ENCODE measurements around the gene DAPK1.
"Not testable (repeated sequence)": the region's sequence is repeated elsewhere in the genome, so short reads cannot be mapped to it uniquely, and the experiment has no call there.

Gene DAPK1

GRCh38 chr9:87718852-87719612 lies 221.4 kb downstream of the DAPK1 start:
- no peak for DNase-seq

GRCh38 chr9:87720173-87720572 lies 222.5 kb downstream of the DAPK1 start:
- DNase-seq = no peak

GRCh38 chr9:87722393-87723088 lies 224.9 kb downstream of the DAPK1 start:
- no peak for DNase-seq

DNA sequence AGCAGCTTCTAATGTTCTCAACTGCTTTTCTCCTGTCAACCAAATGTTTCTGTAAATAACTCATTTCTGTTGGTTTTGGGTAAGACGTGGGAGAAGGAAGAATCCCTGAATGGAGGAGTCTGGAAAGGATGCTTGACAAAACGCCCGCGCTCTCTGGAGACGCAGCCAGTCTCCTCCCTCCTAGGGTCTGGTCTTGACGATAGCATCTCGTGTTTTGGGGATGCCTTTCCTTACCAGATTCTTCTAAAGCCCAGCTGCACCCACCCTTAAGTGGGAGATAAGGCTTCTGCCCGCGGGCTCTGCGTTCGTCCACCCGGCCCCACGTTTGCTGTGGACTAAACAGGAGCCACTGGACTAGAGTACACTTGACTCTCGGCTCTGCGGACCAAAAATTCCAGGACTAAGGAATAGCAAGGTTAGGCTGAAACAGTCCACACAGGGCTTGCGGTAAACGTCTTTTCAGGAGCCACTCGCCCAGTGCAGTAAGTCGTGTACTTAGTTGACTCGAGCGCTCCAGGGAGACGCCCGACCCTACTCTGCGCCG lies 227.8 kb downstream of the DAPK1 start:
- DNase-seq = no peak

- peak; percentile 7 to 68 for DNase-seq
Measured at GRCh38 chr9:87725900-87726709, 228.4 kb downstream of the DAPK1 start, which contains the start of gene CTSL. Gene CTSL (plus strand): TSS chr9:87726119. CDS start chr9:87727604, 1,485 bp downstream.

- no peak for DNase-seq
Measured at GRCh38 chr9:87729246-87729645, 231.6 kb downstream of the DAPK1 start.

GRCh38 chr9:87731321-87731720 lies 233.7 kb downstream of the DAPK1 start:
- DNase-seq = no peak

- DNase-seq = no peak
Measured at GRCh38 chr9:87732344-87732743, 234.7 kb downstream of the DAPK1 start.

DNA sequence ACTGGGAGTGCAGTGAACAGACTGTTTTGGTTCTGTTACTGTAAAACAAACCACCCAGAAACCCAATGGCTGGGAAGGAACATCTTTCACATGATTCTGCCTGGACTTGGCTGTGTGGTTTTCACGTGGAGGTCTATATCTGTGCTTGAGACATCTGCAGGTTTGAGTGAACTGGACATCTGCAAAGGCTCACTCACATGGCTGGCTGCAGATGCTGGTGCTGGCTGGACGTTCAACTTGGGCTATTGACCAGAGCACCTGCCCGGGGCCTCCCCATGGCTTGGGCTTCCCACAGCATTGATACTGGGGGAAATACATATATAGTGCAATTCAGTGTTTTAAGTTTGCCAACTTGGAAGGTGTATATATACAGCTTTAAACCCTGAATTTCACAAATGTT lies 235.1 kb downstream of the DAPK1 start:
- DNase-seq = no peak

DNA sequence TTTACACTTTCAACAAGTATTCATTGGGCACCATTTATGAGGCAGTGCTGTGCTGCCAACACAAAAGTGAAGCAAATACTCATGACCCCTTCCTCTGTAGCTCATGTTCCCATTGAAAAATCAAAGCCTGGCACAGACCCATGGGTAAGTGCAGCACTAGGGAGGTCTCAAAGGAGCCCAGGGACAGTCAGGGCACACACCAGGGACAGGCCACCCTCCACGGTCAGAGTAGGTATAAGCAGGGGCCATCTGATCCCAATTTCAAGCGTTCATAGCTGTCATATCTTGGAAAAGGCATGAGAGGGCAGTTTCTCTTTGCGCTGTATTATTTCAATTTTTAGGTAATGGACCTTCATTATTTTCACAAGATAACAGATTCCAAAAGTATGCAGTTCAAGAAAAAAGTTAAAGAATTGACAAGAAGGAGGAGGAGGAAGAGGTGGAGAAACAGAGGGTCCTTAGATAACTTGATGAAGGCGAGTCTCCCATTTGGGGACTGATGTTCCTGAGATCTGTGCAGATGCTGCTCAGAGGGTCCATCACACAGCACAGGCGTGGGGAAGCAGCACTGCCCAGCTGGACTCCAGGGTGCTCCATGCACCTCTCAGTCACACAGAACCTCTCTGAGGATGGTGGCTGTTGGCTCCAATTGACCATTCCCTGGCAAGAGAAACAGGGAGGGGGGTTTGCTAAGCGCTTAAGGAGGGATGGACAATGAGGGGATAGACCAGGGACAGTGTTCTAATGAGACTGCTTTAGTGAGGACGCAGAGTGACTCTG lies 235.8 kb downstream of the DAPK1 start:
- DNase-seq = no peak

- DNase-seq = no peak
Measured at GRCh38 chr9:87734106-87734505, 236.4 kb downstream of the DAPK1 start.

GRCh38 chr9:87739546-87739945 lies 241.9 kb downstream of the DAPK1 start:
- no peak for DNase-seq

DNA sequence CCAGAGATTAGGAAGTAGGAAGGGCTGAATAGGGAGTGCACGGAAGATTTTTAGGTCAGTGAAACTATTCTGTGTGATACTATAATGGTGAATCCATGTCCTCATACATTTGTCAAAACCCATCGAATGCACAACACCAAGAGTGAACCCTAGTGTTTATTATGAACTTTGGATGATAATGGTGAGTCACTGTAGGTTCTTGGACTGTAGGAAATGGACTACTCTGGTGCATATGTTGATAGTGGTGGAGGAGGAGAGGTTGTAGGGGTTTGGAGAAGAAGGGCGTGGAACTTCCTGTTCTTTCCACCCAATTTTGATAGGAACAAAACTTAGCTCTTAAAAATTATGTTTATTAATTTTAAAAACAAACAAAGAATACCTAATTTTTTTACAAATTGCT lies 242.5 kb downstream of the DAPK1 start:
- DNase-seq = no peak

DNA sequence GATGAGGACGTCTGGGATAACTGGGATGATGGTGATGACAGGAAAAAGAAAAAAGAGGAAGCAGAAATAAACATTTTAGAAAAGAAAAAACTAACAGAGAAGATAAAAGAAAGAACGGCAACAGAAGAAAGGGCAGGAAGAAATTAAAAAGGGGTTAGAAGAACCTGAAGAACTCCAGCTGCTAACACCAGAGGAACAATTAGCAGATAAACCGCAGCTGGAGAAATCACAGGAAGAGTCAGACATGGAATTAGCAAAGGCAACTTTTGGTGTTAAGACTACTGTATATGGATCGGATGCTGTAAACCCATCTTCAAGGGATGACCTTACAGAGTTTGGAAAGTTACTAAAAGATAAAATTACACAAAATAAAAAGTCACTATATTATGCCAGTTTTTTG lies 243.7 kb downstream of the DAPK1 start:
- DNase-seq = no peak

GRCh38 chr9:87741891-87742290 lies 244.2 kb downstream of the DAPK1 start:
- no peak for DNase-seq

DNA sequence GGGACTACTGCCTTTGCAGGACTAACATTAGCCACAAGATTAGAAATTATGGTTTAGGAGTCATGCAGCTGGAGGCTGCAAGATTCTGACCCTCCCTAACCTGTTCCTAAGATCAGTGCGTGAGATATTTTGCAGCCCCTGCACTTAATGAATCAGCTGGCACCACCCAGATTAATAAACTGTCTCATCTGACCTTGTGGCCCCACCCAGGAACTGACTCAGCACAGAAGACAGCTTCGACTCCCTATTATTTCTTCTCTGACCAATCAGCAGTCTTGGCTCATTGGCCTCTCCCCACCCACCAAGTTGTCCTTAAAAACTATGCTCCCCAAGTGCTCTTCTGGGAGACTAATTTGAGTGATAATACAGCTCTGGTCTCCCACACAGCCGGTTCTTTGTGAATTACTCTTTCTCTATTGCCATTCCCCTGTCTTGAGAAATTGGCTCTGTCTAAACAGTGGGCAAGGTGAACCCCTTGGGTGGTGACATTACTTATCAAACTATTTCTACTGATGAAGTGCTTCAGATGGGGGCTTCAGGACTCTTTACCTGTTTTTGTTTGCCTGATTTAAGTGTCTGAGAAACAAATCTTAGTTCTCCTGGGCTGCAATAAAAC lies 245.3 kb downstream of the DAPK1 start:
- no peak for DNase-seq

DNA sequence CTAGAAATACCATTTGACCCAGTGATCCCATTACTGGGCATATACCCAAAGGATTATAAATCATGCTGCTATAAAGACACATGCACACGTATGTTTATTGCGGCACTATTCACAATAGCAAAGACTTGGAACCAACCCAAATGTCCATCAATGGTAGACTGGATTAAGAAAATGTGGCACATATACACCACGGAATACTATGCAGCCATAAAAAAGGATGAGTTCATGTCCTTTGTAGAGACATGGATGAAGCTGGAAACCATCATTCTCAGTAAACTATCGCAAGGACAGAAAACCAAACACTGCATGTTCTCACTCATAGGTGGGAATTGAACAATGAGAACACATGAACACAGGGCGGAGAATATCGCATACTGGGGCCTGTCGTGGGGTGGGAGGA lies 246.6 kb downstream of the DAPK1 start:
- not testable (repeated sequence) for DNase-seq

DNA sequence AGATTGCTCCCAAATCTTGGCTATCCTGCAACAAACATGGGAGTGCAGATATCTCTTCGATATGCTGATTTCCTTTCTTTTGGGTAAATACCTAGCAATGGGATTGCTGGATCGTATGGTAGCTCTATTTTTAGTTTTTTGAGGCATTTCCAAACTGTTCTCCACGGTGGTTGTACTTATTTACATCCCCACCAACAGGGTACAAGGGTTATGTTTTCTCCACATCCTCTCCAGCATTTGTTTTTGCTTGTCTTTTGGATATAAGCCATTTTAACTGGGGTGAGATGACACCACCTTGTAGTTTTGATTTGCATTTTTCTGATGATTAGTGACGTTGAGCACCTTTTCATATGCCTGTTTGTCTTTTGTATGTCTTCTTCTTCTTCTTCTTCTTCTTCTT lies 248.5 kb downstream of the DAPK1 start:
- no peak for DNase-seq

DNA sequence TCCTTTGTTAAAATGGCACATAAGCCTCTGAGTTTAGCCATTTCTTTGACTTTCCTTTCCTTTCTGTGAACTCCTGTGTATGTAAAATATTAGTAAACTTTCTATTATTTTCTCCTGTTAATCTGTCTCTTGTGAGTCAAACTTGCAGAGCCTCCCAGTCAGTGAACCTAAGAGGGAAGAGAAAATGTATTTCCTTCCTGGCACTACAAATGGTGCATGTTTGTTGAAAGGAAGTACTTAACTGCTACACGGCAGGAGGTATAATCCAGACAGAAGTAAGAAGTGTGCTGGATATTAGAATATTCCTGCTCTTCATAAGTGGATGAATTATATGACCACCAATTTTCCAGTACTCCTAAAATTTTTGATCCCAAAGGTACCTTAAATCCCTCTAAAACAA lies 251.2 kb downstream of the DAPK1 start:
- no peak for DNase-seq

- no peak for DNase-seq
Measured at GRCh38 chr9:87749335-87750035, 251.8 kb downstream of the DAPK1 start.

GRCh38 chr9:87750726-87751125 lies 253.1 kb downstream of the DAPK1 start:
- DNase-seq = no peak
